H9 (cell line): ENCODE data around the gene SLC25A36. TPM values are rescaled to one million over a fixed set of nuclear protein-coding genes. Genes with fewer than 3 reads are reported as not detected.

Experiments
- DNase-seq: peaks from one replicate; pipeline ENCODE4 v3.0.0-alpha.2; 2017
- H2AFZ ChIP-seq: one replicate; pipeline ENCODE4 v1.6.1; 2013; ENCODE audit warnings: mild to moderate bottlenecking, low read length, control low read depth, moderate library complexity
- H2AK5ac ChIP-seq: 2 replicates; pipeline ENCODE4 v1.6.1; 2013; ENCODE audit warnings: low read length, control low read depth, mixed read lengths; ENCODE audit not compliant: insufficient read length
- H2BK120ac ChIP-seq: one replicate; pipeline ENCODE4 v1.6.1; 2013; ENCODE audit warnings: low read depth, mild to moderate bottlenecking, low read length, control low read depth, inconsistent platforms; ENCODE audit not compliant: poor library complexity, severe bottlenecking
- H2BK12ac ChIP-seq: 2 replicates; pipeline ENCODE4 v1.6.1; 2013; ENCODE audit warnings: low read length, control low read depth, mixed read lengths, low read depth; ENCODE audit not compliant: insufficient read length
- H2BK15ac ChIP-seq: 2 replicates; pipeline ENCODE4 v1.6.1; 2013; ENCODE audit warnings: low read depth, low read length, control low read depth
- H2BK20ac ChIP-seq: one replicate; pipeline ENCODE4 v1.6.1; 2013; ENCODE audit warnings: low read depth, mild to moderate bottlenecking, low read length, control low read depth, inconsistent platforms; ENCODE audit not compliant: poor library complexity, severe bottlenecking
- H2BK5ac ChIP-seq: 2 replicates; pipeline ENCODE4 v1.6.1; 2013; ENCODE audit warnings: low read length, control low read depth, mixed read lengths; ENCODE audit not compliant: insufficient read length
- H3K14ac ChIP-seq: 2 replicates; pipeline ENCODE4 v1.6.1; 2013; ENCODE audit warnings: low read length, control low read depth; ENCODE audit not compliant: insufficient read depth
- H3K18ac ChIP-seq: 2 replicates; pipeline ENCODE4 v1.6.1; 2013; ENCODE audit warnings: low read depth, mild to moderate bottlenecking, mixed read lengths, low read length, control low read depth; ENCODE audit not compliant: insufficient read length
- H3K23ac ChIP-seq: 2 replicates; pipeline ENCODE4 v1.6.1; 2013; ENCODE audit warnings: low read length, control low read depth, mixed read lengths, low read depth; ENCODE audit not compliant: insufficient read length
- H3K23me2 ChIP-seq: 2 replicates; pipeline ENCODE4 v1.6.1; 2013; ENCODE audit warnings: low read depth, mild to moderate bottlenecking, mixed read lengths, low read length, control low read depth; ENCODE audit not compliant: insufficient read length, poor library complexity, severe bottlenecking
- H3K27ac ChIP-seq: 2 replicates; pipeline ENCODE4 v1.5.1; 2013; ENCODE audit warnings: low read length, control low read depth, mixed read lengths, low read depth; ENCODE audit not compliant: insufficient read length
- H3K27me3 ChIP-seq: 2 replicates; pipeline ENCODE4 v1.6.1; 2013; ENCODE audit warnings: low read length, control low read depth, inconsistent platforms; ENCODE audit not compliant: insufficient read depth
- H3K4ac ChIP-seq: 2 replicates; pipeline ENCODE4 v1.6.1; 2013; ENCODE audit warnings: low read depth, mild to moderate bottlenecking, control low read depth, inconsistent platforms, low read length, moderate library complexity
- H3K4me1 ChIP-seq: 2 replicates; pipeline ENCODE4 v1.6.1; 2013; ENCODE audit warnings: low read length, control low read depth, inconsistent platforms; ENCODE audit not compliant: insufficient read depth
- H3K4me2 ChIP-seq: 2 replicates; pipeline ENCODE4 v1.6.1; 2013; ENCODE audit warnings: low read length, control low read depth, mixed read lengths; ENCODE audit not compliant: insufficient read length, insufficient read depth
- H3K56ac ChIP-seq: 2 replicates; pipeline ENCODE4 v1.6.1; 2013; ENCODE audit warnings: low read depth, mild to moderate bottlenecking, mixed read lengths, low read length, control low read depth; ENCODE audit not compliant: insufficient read length
- H3K79me1 ChIP-seq: 2 replicates; pipeline ENCODE4 v1.6.1; 2013; ENCODE audit warnings: low read depth, mild to moderate bottlenecking, moderate library complexity, low read length, control low read depth, inconsistent platforms; ENCODE audit not compliant: insufficient read depth, poor library complexity, severe bottlenecking
- H3K79me2 ChIP-seq: 2 replicates; pipeline ENCODE4 v1.6.1; 2013; ENCODE audit warnings: low read length, control low read depth, inconsistent platforms; ENCODE audit not compliant: insufficient read depth
- H3K9ac ChIP-seq: 2 replicates; pipeline ENCODE4 v1.6.1; 2013; ENCODE audit warnings: low read length, control low read depth, mixed read lengths; ENCODE audit not compliant: insufficient read length; ENCODE audit errors: extremely low read depth
- H3K9me3 ChIP-seq: one replicate; pipeline ENCODE4 v1.6.1; 2013; ENCODE audit warnings: low read depth, low read length, inconsistent platforms; ENCODE audit not compliant: control insufficient read depth
- H3T11ph ChIP-seq: one replicate; pipeline ENCODE4 v1.6.1; 2013; ENCODE audit warnings: mild to moderate bottlenecking, low read length, control low read depth, inconsistent platforms
- H4K20me1 ChIP-seq: one replicate; pipeline ENCODE4 v1.6.1; 2013; ENCODE audit not compliant: control insufficient read depth, insufficient read length, insufficient read depth
- H4K5ac ChIP-seq: 2 replicates; pipeline ENCODE4 v1.6.1; 2013; ENCODE audit warnings: low read depth, mild to moderate bottlenecking, mixed read lengths, low read length, control low read depth; ENCODE audit not compliant: insufficient read length
- H4K8ac ChIP-seq: replicated peaks from 2 replicates; pipeline ENCODE4 v1.6.1; 2013; ENCODE audit warnings: low read length, control low read depth, mixed read lengths, low read depth; ENCODE audit not compliant: insufficient read length
- H4K91ac ChIP-seq: 2 replicates; pipeline ENCODE4 v1.6.1; 2013; ENCODE audit warnings: low read depth, mild to moderate bottlenecking, moderate library complexity, mixed read lengths, low read length, control low read depth; ENCODE audit not compliant: insufficient read length
- H3K27ac Mint-ChIP-seq, 3 experiments: 2 replicates in 2 of 3; 3 replicates in 1 of 3; pipeline ENCODE4 v1.8.0; 2020 to 2021; ENCODE audit warnings: mixed read lengths in 3 of 3, mild to moderate bottlenecking in 1 of 3, moderate library complexity in 1 of 3
- H3K27me3 Mint-ChIP-seq: 2 replicates; pipeline ENCODE4 v1.8.0; 2021; ENCODE audit warnings: low read depth, mild to moderate bottlenecking, moderate library complexity, mixed read lengths
- H3K36me3 Mint-ChIP-seq, 3 experiments: 2 replicates in 2 of 3; 3 replicates in 1 of 3; pipeline ENCODE4 v1.8.0; 2020 to 2021; ENCODE audit warnings: low read depth in 3 of 3, mixed read lengths in 3 of 3; ENCODE audit not compliant: insufficient read depth in 1 of 3
- H3K4me1 Mint-ChIP-seq, 2 experiments: 2 replicates each; pipeline ENCODE4 v1.8.0; 2020; ENCODE audit warnings: mixed read lengths in 2 of 2
- H3K4me3 Mint-ChIP-seq, 2 experiments: 2 replicates in 1 of 2; 3 replicates in 1 of 2; pipeline ENCODE4 v1.8.0; 2020 to 2021; ENCODE audit warnings: mild to moderate bottlenecking in 2 of 2, mixed read lengths in 2 of 2, moderate library complexity in 1 of 2
- H3K9me3 Mint-ChIP-seq, 2 experiments: 2 replicates in 1 of 2; 3 replicates in 1 of 2; pipeline ENCODE4 v1.8.0; 2020; ENCODE audit warnings: mild to moderate bottlenecking in 2 of 2, mixed read lengths in 2 of 2, moderate library complexity in 1 of 2
- WGBS: extraction: QIAGEN DNeasy Blood & Tissue Kit; methylation state at CpG from one replicate; pipeline ENCODE4 v1.1.7; 2013; ENCODE audit warnings: missing lambda C conversion rate, low lambda C conversion rate, mixed read lengths; ENCODE audit not compliant: insufficient read length; ENCODE audit errors: extremely low coverage; 5-methylcytosine and 5-hydroxymethylcytosine counted together
- total RNA-seq: library from RNA; stranded (reverse); gene quantifications from 2 replicates; pipeline ENCODE4 v1.2.1, GENCODE V29; 2021
- TF ChIP-seq, protein P1 (sequence below): fragments of 200-600 bp; sonication (generic); conservative IDR thresholded peaks from 3 replicates; pipeline ENCODE4 v1.8.0; 2021; ENCODE audit warnings: antibody characterized with exemption, mild to moderate bottlenecking

SLC25A36 gene
- total RNA-seq, 1 experiment from 2014 or later, result 70.0 TPM

DNA sequence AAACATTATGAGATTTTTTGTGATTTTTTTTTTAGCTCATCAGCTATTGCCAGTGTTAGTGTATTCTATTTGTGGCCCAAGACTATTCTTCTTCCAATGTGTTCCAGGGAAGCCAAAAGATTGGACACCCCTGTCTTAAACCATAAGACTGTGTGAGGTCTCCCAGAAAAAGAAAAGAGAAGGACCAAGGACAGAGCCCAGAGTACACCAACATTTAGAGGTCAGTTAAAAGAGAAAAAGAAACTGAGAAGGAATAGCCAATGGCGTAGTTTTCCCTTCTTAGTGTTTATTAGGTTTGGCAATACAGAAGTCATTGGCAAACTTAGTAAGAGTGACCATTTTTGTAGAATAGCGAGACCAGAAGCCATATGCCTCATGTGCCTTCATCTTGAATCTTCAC, 36.1 kb upstream of the SLC25A36 start:
- Histone ChIP-seq H2AK5ac (no peak overlapping the region), H3K27ac (no peak overlapping the region), H3K56ac (no peak overlapping the region), H3T11ph (no peak overlapping the region), H3K79me2 (no peaks in the 10 kb centered on the region), H2BK20ac (no peak overlapping the region), H3K9me3 (no peaks in the 10 kb centered on the region), H3K18ac (no peak overlapping the region), H3K9ac (no peak overlapping the region), H3K23me2 (no peaks in the 10 kb centered on the region), H2BK15ac (no peak overlapping the region), H4K5ac (no peak overlapping the region), H3K27me3 (no peaks in the 10 kb centered on the region), H2AFZ (no peak overlapping the region), H3K4me2 (no peak overlapping the region), H3K79me1 (no peaks in the 10 kb centered on the region), H3K23ac (no peak overlapping the region), H3K4me1 (no peaks in the 10 kb centered on the region), H3K14ac (no peak overlapping the region), H2BK5ac (no peak overlapping the region), H2BK120ac (no peak overlapping the region), H3K4ac (no peak overlapping the region), H4K91ac (no peak overlapping the region), H4K8ac (no peak overlapping the region), H2BK12ac (no peak overlapping the region), H4K20me1 (no peaks in the 10 kb centered on the region)
- Mint-ChIP-seq H3K27me3 (peaks cover 4% of the 10 kb centered on the region; the same call in 1 of the 2 replicates), H3K36me3 (no peaks in the 10 kb centered on the region), H3K4me1 (no peaks in the 10 kb centered on the region), H3K9me3 (no peaks in the 10 kb centered on the region), H3K4me3 (no peak overlapping the region), H3K27ac (no peak overlapping the region)
- TF ChIP-seq, protein P1, sequence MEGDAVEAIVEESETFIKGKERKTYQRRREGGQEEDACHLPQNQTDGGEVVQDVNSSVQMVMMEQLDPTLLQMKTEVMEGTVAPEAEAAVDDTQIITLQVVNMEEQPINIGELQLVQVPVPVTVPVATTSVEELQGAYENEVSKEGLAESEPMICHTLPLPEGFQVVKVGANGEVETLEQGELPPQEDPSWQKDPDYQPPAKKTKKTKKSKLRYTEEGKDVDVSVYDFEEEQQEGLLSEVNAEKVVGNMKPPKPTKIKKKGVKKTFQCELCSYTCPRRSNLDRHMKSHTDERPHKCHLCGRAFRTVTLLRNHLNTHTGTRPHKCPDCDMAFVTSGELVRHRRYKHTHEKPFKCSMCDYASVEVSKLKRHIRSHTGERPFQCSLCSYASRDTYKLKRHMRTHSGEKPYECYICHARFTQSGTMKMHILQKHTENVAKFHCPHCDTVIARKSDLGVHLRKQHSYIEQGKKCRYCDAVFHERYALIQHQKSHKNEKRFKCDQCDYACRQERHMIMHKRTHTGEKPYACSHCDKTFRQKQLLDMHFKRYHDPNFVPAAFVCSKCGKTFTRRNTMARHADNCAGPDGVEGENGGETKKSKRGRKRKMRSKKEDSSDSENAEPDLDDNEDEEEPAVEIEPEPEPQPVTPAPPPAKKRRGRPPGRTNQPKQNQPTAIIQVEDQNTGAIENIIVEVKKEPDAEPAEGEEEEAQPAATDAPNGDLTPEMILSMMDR, result no peak
- WGBS, result no CpG with 5 or more reads among the region's 2 CpGs
- DNase-seq, result no peak
